Lung (tissue), 12 donors: ENCODE results near the gene SFSWAP. TPM values are rescaled to one million over a fixed set of nuclear protein-coding genes. Genes with fewer than 3 reads are reported as not detected.

Experiments
- ATAC-seq: fragments of 200-7000 bp; cut with Tn5 transposase; one replicate; pipeline ENCODE4 v1.9.1; 2020; ENCODE audit warnings: moderate number of reproducible peaks; ENCODE audit not compliant: insufficient read depth, low FRiP score
- DNase-seq, 3 donors: peaks; one replicate each; pipeline ENCODE4 v3.0.0-alpha.2; 2013 to 2017
- H3K27ac ChIP-seq, 2 donors: one replicate each; pipeline ENCODE4 v1.5.1; 2013; ENCODE audit warnings: mild to moderate bottlenecking in 2 of 2, moderate library complexity in 2 of 2, control low read depth in 1 of 2, inconsistent platforms in 1 of 2, low read depth in 1 of 2, low read length in 1 of 2
- H3K27me3 ChIP-seq, 3 donors: one replicate each; pipeline ENCODE4 v1.5.1; 2013; ENCODE audit warnings: low read length in 2 of 3; ENCODE audit not compliant: control insufficient read depth in 3 of 3, insufficient read depth in 3 of 3
- H3K36me3 ChIP-seq, 4 donors: one replicate each; pipeline ENCODE4 v1.5.1; 2013; ENCODE audit warnings: low read length in 4 of 4, mild to moderate bottlenecking in 1 of 4, moderate library complexity in 1 of 4; ENCODE audit not compliant: control insufficient read depth in 4 of 4, insufficient read depth in 4 of 4
- H3K4me1 ChIP-seq, 5 donors: one replicate each; pipeline ENCODE4 v1.5.1; 2013; ENCODE audit warnings: low read length in 5 of 5, mild to moderate bottlenecking in 2 of 5, moderate library complexity in 1 of 5; ENCODE audit not compliant: control insufficient read depth in 5 of 5, insufficient read depth in 5 of 5
- H3K4me3 ChIP-seq: one replicate; pipeline ENCODE4 v1.5.1; 2013; ENCODE audit warnings: mild to moderate bottlenecking, control low read depth, moderate library complexity
- H3K9ac ChIP-seq, 2 donors: one replicate each; pipeline ENCODE4 v1.5.1; 2013; ENCODE audit warnings: low read length in 2 of 2, control low read depth in 1 of 2; ENCODE audit not compliant: insufficient read depth in 1 of 2
- H3K9me3 ChIP-seq, 4 donors: one replicate each; pipeline ENCODE4 v1.5.1; 2013; ENCODE audit warnings: low read length in 3 of 4, mild to moderate bottlenecking in 1 of 4, moderate library complexity in 1 of 4; ENCODE audit not compliant: control insufficient read depth in 4 of 4, insufficient read depth in 3 of 4
- WGBS, 2 donors: extraction: QIAGEN DNeasy Blood & Tissue Kit; methylation state at CpG; one replicate each; pipeline ENCODE4 v1.1.7; 2013; 5-methylcytosine and 5-hydroxymethylcytosine counted together
- polyA plus RNA-seq, 2 donors: library from polyadenylated mRNA; stranded (reverse); fragments of 200-250 nt; gene quantifications; one replicate each; pipeline ENCODE4 v1.2.1, GENCODE V29; 2013
- total RNA-seq, 2 donors: library from RNA; depleted of rRNA in 1 of 2; stranded (reverse); fragments of >200 nt in 1 of 2; gene quantifications; one replicate each; pipeline ENCODE4 v1.2.1, GENCODE V29; 2014 to 2021
- TF ChIP-seq, protein P1 (sequence below): IDR thresholded peaks from 2 replicates; pipeline ENCODE4 v1.5.1; 2012; ENCODE audit warnings: mild to moderate bottlenecking; ENCODE audit errors: control extremely low read depth, extremely low read depth
- donor health status: control.
- donor health status: control.
- donor health status: Bipolar disorder and iron deficiency.
- donor health status: healthy.
- donor health status: DM: yes; HTN: yes; CAD: no.

Gene SFSWAP
- total and polyA plus RNA-seq, 4 donors: 23.3 to 49.9 (median 40.0) TPM

DNA sequence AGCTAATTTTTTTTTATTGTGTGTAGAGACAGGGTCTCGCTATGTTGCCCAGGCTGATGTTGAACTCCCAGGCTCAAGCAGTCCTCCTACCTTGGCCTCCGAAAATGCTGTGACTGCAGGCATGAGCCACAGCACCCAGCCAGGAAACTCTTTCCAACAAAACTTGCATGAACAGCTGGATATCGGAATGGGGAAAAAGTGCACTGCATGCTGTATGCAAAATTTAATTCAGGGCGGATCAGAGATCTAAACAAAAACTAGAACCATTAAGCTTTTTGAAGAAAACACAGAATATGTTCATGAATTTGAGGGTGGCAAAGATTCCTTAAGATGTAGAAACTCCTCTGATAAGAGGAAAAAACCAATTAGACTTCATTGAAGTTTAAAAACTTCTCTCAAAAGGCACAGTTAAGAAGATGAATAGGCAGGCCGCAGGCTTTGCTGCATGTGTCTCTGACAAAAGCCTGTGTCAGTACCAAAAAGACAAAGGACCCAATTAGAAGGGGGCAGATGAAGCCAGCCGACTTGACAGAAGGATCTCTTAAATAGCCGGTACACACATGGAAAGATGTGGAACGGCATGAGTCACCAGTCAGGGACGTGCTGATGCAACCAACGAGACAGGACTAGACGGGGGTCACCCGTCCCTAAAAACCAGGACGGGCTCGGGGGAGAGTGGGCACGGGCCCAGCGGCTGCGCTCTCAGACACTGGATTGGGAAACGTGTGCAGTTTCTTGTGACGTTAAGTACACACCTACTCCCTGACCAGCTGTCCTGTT lies 82.5 kb downstream of the SFSWAP start:
- TF ChIP-seq, protein P1, sequence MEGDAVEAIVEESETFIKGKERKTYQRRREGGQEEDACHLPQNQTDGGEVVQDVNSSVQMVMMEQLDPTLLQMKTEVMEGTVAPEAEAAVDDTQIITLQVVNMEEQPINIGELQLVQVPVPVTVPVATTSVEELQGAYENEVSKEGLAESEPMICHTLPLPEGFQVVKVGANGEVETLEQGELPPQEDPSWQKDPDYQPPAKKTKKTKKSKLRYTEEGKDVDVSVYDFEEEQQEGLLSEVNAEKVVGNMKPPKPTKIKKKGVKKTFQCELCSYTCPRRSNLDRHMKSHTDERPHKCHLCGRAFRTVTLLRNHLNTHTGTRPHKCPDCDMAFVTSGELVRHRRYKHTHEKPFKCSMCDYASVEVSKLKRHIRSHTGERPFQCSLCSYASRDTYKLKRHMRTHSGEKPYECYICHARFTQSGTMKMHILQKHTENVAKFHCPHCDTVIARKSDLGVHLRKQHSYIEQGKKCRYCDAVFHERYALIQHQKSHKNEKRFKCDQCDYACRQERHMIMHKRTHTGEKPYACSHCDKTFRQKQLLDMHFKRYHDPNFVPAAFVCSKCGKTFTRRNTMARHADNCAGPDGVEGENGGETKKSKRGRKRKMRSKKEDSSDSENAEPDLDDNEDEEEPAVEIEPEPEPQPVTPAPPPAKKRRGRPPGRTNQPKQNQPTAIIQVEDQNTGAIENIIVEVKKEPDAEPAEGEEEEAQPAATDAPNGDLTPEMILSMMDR: no peak
- Histone ChIP-seq H3K9ac (no peak overlapping the region), H3K4me1 (peaks cover 0 to 7% (median 0%) of the 10 kb centered on the region in 5 donors), H3K27ac (no peak overlapping the region), H3K27me3 (no peaks in the 10 kb centered on the region), H3K36me3 (peaks cover 24 to 49% (median 41%) of the 10 kb centered on the region in 4 donors), H3K4me3 (no peak overlapping the region), H3K9me3 (peaks cover 0 to 4% (median under 1%) of the 10 kb centered on the region in 4 donors)
- ATAC-seq (no peak), DNase-seq (no peak)
- 89 to 91% methylated on average over 19 of the region's 19 CpGs for WGBS, 2 donors

DNA sequence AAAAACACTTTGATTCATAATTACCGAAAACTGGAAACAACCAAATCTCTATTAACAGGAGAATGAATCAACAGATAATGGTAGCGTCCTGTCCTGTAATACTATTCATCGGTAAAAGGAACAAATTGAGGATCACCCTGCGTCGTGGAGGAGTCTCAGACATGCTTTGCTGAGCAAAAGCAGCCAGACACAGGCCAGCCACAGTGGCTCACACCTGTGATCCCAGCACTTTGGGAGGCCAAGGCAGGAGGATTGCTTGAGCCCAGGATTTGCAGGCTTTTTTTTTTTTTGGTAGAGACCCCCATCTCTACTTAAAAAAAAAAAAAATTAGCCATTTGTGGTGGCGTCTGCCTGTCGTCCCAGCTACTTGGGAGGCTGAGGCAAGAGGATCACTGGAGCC lies 83.2 kb downstream of the SFSWAP start:
- no peak for ATAC-seq
- TF ChIP-seq, protein P1: no peak
- Histone ChIP-seq H3K27me3 (no peaks in the 10 kb centered on the region), H3K4me1 (peaks cover 0 to 7% (median 0%) of the 10 kb centered on the region in 5 donors), H3K9ac (no peak overlapping the region), H3K4me3 (no peak overlapping the region), H3K9me3 (peaks cover 0 to 4% (median under 1%) of the 10 kb centered on the region in 4 donors), H3K27ac (no peak overlapping the region), H3K36me3 (peaks cover 21 to 47% (median 40%) of the 10 kb centered on the region in 4 donors)
- 95 to 96% methylated on average over 7 of the region's 7 CpGs for WGBS, 2 donors
- DNase-seq: no peak

DNA sequence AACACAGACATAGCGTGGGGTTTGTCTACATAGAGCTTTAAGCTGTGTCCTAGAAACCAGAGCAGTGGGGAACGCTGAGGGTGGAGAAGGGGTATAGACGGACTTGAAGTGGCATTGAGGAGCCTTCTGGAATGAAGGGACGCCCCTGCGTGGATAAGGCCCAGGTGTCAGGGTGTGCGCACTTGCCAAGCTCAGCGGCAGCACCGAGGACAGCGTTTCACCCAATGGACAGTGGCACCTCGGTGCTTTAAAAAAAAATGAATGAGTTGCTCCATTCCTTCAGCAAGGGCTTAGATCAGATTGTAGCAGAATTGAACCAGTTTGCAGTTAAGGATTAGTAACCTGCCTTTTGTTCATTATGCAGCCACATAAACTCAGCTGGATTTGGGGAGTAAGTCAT lies 83.7 kb downstream of the SFSWAP start:
- TF ChIP-seq, protein P1: no peak
- Histone ChIP-seq H3K36me3 (peaks cover 23 to 45% (median 40%) of the 10 kb centered on the region in 4 donors), H3K9me3 (peaks cover 0 to 4% (median under 1%) of the 10 kb centered on the region in 4 donors), H3K4me3 (no peak overlapping the region), H3K4me1 (peaks cover 0 to 7% (median 0%) of the 10 kb centered on the region in 5 donors), H3K27ac (no peak overlapping the region), H3K27me3 (no peaks in the 10 kb centered on the region), H3K9ac (no peak overlapping the region)
- ATAC-seq (no peak), DNase-seq (no peak)
- 87 to 88% methylated on average over 10 of the region's 10 CpGs for WGBS, 2 donors
